Panc1 (cell line): Measurements from ENCODE around the gene HDGFL2. TPM values are rescaled to one million over a fixed set of nuclear protein-coding genes. Genes with fewer than 3 reads are reported as not detected.

ENCODE experiments used
- ATAC-seq: fragments of 200-7000 bp; cut with Tn5 transposase; 2 replicates; pipeline ENCODE4 v1.9.1; 2020; ENCODE audit warnings: mild to moderate bottlenecking, moderate library complexity
- BruUV-seq: library from RNA; stranded (reverse); fragments of 400-500 nt; replicated peaks from 2 replicates; lab custom pipeline; 2021; lab: Mats Ljungman, UMichigan
- CTCF ChIA-PET: fragments of 300-600 bp; sonication (Branson Sonifier 250); formaldehyde crosslinking; loops from one replicate; lab custom pipeline; 2022; ENCODE audit warnings: antibody characterized with exemption; lab: Charles Lee
- POLR2A ChIA-PET: fragments of 300-600 bp; sonication (Branson Sonifier 250); formaldehyde crosslinking; loops from one replicate; lab custom pipeline; 2022; ENCODE audit warnings: antibody characterized with exemption; lab: Charles Lee
- DNase-seq: peaks from one replicate; pipeline ENCODE4 v3.0.0-alpha.2; 2010; ENCODE audit warnings: low read depth, low spot score
- H3K27ac ChIP-seq: 2 replicates; pipeline ENCODE4 v1.5.1; 2011; ENCODE audit warnings: mild to moderate bottlenecking, low read length, inconsistent platforms
- H3K27me3 ChIP-seq: fragments of 200-500 bp; sonication (Bioruptor generic); 2 replicates; pipeline ENCODE4 v1.6.0; 2014; ENCODE audit warnings: low read length, inconsistent platforms; ENCODE audit not compliant: control insufficient read depth, insufficient read depth
- H3K36me3 ChIP-seq: fragments of 200-500 bp; sonication (Bioruptor generic); 2 replicates; pipeline ENCODE4 v1.5.1; 2014; ENCODE audit warnings: inconsistent platforms, mild to moderate bottlenecking, low read length, moderate library complexity; ENCODE audit not compliant: control insufficient read depth, insufficient read depth
- H3K4me1 ChIP-seq: 2 replicates; pipeline ENCODE4 v1.5.1; 2011; ENCODE audit warnings: inconsistent platforms, mild to moderate bottlenecking, low read length, moderate library complexity; ENCODE audit not compliant: control insufficient read depth, insufficient read depth
- H3K4me3 ChIP-seq, 2 experiments: 2 replicates each; pipeline ENCODE4 v1.5.1; 2011 to 2012; ENCODE audit warnings: low read depth in 2 of 2, low read length in 2 of 2, mild to moderate bottlenecking in 2 of 2, inconsistent platforms in 1 of 2, moderate library complexity in 1 of 2
- H3K9me3 ChIP-seq: fragments of 200-500 bp; sonication (Bioruptor generic); 2 replicates; pipeline ENCODE4 v1.5.1; 2014; ENCODE audit warnings: low read depth, mild to moderate bottlenecking, inconsistent platforms, low read length, moderate library complexity; ENCODE audit not compliant: control insufficient read depth, insufficient read depth
- POLR2AphosphoS5 ChIP-seq: IDR thresholded peaks from 2 replicates; pipeline ENCODE4 v1.6.1; 2012; ENCODE audit warnings: mild to moderate bottlenecking, low read depth, low read length, moderate library complexity
- SIN3A ChIP-seq: IDR thresholded peaks from 2 replicates; pipeline ENCODE4 v1.6.1; 2012; ENCODE audit warnings: low read depth, mild to moderate bottlenecking, low read length, moderate library complexity, borderline replicate concordance; ENCODE audit not compliant: insufficient read depth
- TCF7L2 ChIP-seq: IDR thresholded peaks from 2 replicates; pipeline ENCODE4 v1.6.1; 2011; ENCODE audit warnings: mild to moderate bottlenecking, low read depth, low read length, inconsistent platforms
- in situ Hi-C: cut with HindIII; loops from 2 replicates; pipeline ENCODE4 v1.10.0; 2016; ENCODE audit warnings: low sequenced_read_pairs, low pct_unique_long_range_greater_than_20kb
- intact Hi-C: fragments of 100-400 bp; cut with micrococcal nuclease; formaldehyde crosslinking; loops from one replicate; pipeline ENCODE4 v1.10.0; 2022; ENCODE audit not compliant: unreplicated experiment
- total RNA-seq: library from RNA; stranded (reverse); gene quantifications from one replicate; pipeline ENCODE4 v1.2.1, GENCODE V29; 2021; ENCODE audit not compliant: unreplicated experiment
- TF ChIP-seq, protein P1 (sequence below): fragments of 450-650 bp; IDR thresholded peaks from 2 replicates; pipeline ENCODE4 v1.5.1; 2017; ENCODE audit warnings: mild to moderate bottlenecking
- TF ChIP-seq, protein P2 (sequence below), 2 experiments: IDR thresholded peaks; 2 replicates each; pipeline ENCODE4 v1.6.1; 2011 to 2012; ENCODE audit warnings: low read depth in 2 of 2, control low read depth in 1 of 2, low read length in 1 of 2, mild to moderate bottlenecking in 1 of 2, moderate library complexity in 1 of 2; ENCODE audit not compliant: insufficient read depth in 1 of 2

Gene HDGFL2
- total RNA-seq, 1 experiment from 2014 or later = 56.9 TPM

DNA sequence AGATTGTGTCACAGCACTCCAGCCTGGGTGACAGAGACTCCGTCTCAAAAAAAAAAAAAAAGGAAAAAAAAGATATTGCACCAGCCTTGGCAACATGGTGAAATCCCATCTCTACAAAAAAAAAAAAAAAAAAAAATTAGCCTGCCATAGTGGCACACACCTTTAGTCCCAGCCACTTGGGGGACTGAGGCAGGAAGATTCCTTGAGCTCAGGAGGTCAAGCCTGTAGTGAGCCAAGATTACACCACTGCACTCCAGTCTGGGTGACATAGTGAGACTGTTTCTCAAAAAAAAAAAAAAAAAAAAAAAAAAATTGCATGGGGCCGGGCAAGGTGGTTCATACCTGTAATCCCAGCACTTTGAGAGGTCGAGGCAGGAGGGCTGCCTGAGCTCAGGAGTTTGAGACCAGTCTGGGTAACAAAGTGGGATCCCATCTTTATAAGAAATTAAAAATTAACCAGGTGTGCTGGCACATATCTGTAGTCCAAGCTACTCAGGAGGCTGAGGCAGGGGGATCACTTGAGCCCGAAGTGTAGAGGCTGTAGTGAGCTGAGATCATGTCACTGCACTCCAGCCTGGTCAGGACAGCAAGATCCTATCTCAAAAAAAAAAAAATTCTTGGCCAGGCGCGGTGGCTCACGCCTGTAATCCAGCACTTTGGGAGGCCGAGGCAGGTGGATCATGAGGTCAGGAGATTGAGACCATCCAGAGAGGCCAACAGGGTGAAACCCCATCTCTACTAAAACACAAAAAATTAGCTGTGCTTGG, 7.1 kb upstream of the HDGFL2 start:
- ChIA-PET POLR2A (no interaction called here), CTCF (no interaction called here)
- DNase-seq (no peak), ATAC-seq (no peak)
- intact Hi-C loops (no loop called here), in situ Hi-C loops (no loop called here)
- BruUV-seq = no TSS peak
- Histone ChIP-seq H3K27me3 (no peaks in the 10 kb centered on the region), H3K9me3 (no peaks in the 10 kb centered on the region), H3K4me3 (no peak overlapping the region), H3K27ac (no peak overlapping the region), H3K4me1 (no peaks in the 10 kb centered on the region), H3K36me3 (no peaks in the 10 kb centered on the region)
- TF ChIP-seq, protein P1, sequence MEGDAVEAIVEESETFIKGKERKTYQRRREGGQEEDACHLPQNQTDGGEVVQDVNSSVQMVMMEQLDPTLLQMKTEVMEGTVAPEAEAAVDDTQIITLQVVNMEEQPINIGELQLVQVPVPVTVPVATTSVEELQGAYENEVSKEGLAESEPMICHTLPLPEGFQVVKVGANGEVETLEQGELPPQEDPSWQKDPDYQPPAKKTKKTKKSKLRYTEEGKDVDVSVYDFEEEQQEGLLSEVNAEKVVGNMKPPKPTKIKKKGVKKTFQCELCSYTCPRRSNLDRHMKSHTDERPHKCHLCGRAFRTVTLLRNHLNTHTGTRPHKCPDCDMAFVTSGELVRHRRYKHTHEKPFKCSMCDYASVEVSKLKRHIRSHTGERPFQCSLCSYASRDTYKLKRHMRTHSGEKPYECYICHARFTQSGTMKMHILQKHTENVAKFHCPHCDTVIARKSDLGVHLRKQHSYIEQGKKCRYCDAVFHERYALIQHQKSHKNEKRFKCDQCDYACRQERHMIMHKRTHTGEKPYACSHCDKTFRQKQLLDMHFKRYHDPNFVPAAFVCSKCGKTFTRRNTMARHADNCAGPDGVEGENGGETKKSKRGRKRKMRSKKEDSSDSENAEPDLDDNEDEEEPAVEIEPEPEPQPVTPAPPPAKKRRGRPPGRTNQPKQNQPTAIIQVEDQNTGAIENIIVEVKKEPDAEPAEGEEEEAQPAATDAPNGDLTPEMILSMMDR = no peak
- TF ChIP-seq, protein P2, sequence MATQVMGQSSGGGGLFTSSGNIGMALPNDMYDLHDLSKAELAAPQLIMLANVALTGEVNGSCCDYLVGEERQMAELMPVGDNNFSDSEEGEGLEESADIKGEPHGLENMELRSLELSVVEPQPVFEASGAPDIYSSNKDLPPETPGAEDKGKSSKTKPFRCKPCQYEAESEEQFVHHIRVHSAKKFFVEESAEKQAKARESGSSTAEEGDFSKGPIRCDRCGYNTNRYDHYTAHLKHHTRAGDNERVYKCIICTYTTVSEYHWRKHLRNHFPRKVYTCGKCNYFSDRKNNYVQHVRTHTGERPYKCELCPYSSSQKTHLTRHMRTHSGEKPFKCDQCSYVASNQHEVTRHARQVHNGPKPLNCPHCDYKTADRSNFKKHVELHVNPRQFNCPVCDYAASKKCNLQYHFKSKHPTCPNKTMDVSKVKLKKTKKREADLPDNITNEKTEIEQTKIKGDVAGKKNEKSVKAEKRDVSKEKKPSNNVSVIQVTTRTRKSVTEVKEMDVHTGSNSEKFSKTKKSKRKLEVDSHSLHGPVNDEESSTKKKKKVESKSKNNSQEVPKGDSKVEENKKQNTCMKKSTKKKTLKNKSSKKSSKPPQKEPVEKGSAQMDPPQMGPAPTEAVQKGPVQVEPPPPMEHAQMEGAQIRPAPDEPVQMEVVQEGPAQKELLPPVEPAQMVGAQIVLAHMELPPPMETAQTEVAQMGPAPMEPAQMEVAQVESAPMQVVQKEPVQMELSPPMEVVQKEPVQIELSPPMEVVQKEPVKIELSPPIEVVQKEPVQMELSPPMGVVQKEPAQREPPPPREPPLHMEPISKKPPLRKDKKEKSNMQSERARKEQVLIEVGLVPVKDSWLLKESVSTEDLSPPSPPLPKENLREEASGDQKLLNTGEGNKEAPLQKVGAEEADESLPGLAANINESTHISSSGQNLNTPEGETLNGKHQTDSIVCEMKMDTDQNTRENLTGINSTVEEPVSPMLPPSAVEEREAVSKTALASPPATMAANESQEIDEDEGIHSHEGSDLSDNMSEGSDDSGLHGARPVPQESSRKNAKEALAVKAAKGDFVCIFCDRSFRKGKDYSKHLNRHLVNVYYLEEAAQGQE (IDR thresholded peaks at IDR 0.05; ENCODE audit: insufficient read depth in 1 of 2, low read depth in 2 of 2, low read length in 1 of 2) = no peak
- TF ChIP-seq TCF7L2 (no peak), SIN3A (no peak), POLR2AphosphoS5 (no peak)

- no peak for ATAC-seq
- POLR2A ChIA-PET = no interaction called here
Measured at GRCh38 chr19:4467835-4468234, 4.3 kb upstream of the HDGFL2 start.

More at GRCh38 chr19:4467835-4468234, 4.3 kb upstream of the HDGFL2 start:
- Histone ChIP-seq H3K36me3 (peaks cover 2% of the 10 kb centered on the region; the same call in 1 of the 2 replicates), H3K27me3 (no peaks in the 10 kb centered on the region), H3K9me3 (no peaks in the 10 kb centered on the region), H3K4me1 (no peaks in the 10 kb centered on the region), H3K27ac (no peak overlapping the region), H3K4me3 (no peak overlapping the region)
- intact Hi-C loops (no loop called here), in situ Hi-C loops (no loop called here)
- CTCF ChIA-PET = no interaction called here
- no peak for DNase-seq
- BruUV-seq = no TSS peak
- TF ChIP-seq, protein P2 (IDR thresholded peaks at IDR 0.05; ENCODE audit: insufficient read depth in 1 of 2, low read depth in 2 of 2, low read length in 1 of 2) = no peak
- TF ChIP-seq SIN3A = no peak
- TF ChIP-seq, protein P1 = no peak
- TF ChIP-seq POLR2AphosphoS5 = no peak
